ENCODE measurements around the gene KRT37.

- TF ChIP-seq EP300 (IDR thresholded peaks at IDR 0.05) (no peak), CTCF (IDR thresholded peaks at IDR 0.05) (no peak)
Measured at GRCh38 chr17:41464173-41464572, 39.8 kb upstream of the KRT37 start.
